Activated CD4-positive, alpha-beta T cell treated with anti-CD3 and anti-CD28 coated beads, Interleukin-2, amount 10 ng/mL, durations not matched to agents 24 days and 14 days (primary cell): ENCODE data around the gene SH3RF2. TPM values are rescaled to one million over a fixed set of nuclear protein-coding genes. Genes with fewer than 3 reads are reported as not detected.
"Not testable (repeated sequence)": the region's sequence is repeated elsewhere in the genome, so short reads cannot be mapped to it uniquely, and the experiment has no call there.

ENCODE experiments used
- DNase-seq: peaks from one replicate; pipeline ENCODE4 v3.0.0; 2022
- H3K27ac Mint-ChIP-seq: one replicate; pipeline ENCODE4 v1.8.0; 2022; ENCODE audit warnings: mild to moderate bottlenecking, mixed read lengths
- H3K27me3 Mint-ChIP-seq: one replicate; pipeline ENCODE4 v1.8.0; 2022; ENCODE audit warnings: mixed read lengths
- H3K36me3 Mint-ChIP-seq: one replicate; pipeline ENCODE4 v1.8.0; 2022; ENCODE audit warnings: low read depth, mild to moderate bottlenecking, mixed read lengths
- H3K4me1 Mint-ChIP-seq: one replicate; pipeline ENCODE4 v1.8.0; 2021; ENCODE audit warnings: mixed read lengths
- H3K4me3 Mint-ChIP-seq: one replicate; pipeline ENCODE4 v1.8.0; 2022; ENCODE audit warnings: mild to moderate bottlenecking, moderate library complexity, mixed read lengths
- H3K9me3 Mint-ChIP-seq: one replicate; pipeline ENCODE4 v1.8.0; 2021; ENCODE audit warnings: mixed read lengths
- intact Hi-C: fragments of 100-400 bp; cut with micrococcal nuclease; formaldehyde crosslinking; loops from one replicate; pipeline ENCODE4 v1.15.1; 2023
- total RNA-seq: library from RNA; stranded (reverse); gene quantifications from 2 replicates; pipeline ENCODE4 v1.2.3, GENCODE V29; 2022

The SH3RF2 gene
- total RNA-seq, 1 donor from 2014 or later, result 0.02 TPM

DNA sequence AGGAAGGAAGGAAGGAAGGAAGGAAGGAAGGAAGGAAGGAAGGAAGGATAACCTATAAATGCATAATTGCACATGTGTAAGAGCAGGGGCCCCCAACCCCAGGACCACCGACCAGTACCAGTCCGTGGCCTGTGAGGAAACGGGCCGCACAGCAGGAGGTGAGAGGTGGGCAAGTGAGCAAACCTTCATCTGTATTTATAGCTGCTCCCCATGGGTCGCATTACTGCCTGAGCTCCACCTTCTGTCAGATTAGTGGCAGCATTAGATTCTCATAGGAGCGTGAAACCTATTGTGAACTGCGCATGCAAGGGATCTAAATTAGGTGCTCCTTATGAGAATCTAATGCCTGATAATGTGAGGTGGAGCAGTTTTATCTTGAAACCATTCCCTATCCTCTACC, 66.1 kb downstream of the SH3RF2 start:
- intact Hi-C loops, result no loop called here
- no peaks in the 10 kb centered on the region for H3K9me3 Mint-ChIP-seq
- no peak overlapping the region for H3K27ac Mint-ChIP-seq
- no peak for DNase-seq
- no peaks in the 10 kb centered on the region for H3K36me3 Mint-ChIP-seq
- H3K4me3 Mint-ChIP-seq, result no peak overlapping the region
- no peaks in the 10 kb centered on the region for H3K4me1 Mint-ChIP-seq
- H3K27me3 Mint-ChIP-seq, result peaks cover 3% of the 10 kb centered on the region

DNA sequence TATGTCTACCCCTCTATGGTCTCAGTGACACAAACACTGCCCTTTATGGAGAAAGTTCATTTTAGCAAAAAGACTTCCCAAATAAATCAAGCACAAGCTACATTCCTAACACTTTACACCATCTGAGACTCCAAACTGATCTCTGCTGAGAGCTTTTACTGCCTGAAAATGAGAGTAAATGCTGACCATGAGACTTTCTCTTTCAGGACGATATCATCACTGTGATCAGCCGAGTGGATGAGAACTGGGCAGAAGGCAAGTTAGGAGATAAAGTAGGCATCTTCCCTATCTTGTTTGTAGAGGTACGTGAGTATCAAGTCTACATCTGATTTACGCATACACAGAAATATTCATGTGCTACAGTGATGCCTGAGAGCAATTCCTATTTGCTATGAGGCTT, 67.5 kb downstream of the SH3RF2 start:
- Mint-ChIP-seq H3K4me1 (no peaks in the 10 kb centered on the region), H3K27me3 (peaks cover 3% of the 10 kb centered on the region), H3K36me3 (no peaks in the 10 kb centered on the region), H3K27ac (no peak overlapping the region), H3K9me3 (no peaks in the 10 kb centered on the region), H3K4me3 (no peak overlapping the region)
- intact Hi-C loops, result no loop called here
- no peak for DNase-seq

DNA sequence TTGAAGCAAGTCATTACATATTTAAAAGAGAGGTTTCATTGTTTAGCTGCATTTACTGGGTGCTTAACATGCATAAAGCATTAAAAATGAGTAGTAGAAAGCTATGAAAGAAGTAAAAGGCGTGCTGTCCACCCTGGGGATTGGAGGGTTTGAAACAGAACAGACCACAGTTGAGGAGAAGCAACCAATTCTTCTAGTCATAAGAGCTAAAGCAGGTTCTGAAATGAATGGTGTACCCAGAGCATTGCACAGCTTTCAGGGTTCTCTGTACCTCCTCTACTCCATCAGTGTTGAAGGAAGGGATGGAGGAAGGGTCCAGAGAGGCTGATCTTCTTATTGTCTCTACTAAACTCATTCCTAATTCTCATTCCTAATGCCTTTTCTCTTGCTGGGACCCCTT, 68.9 kb downstream of the SH3RF2 start:
- intact Hi-C loops, result no loop called here
- H3K36me3 Mint-ChIP-seq, result no peaks in the 10 kb centered on the region
- DNase-seq, result no peak
- H3K27ac Mint-ChIP-seq, result no peak overlapping the region
- H3K27me3 Mint-ChIP-seq, result peaks cover 3% of the 10 kb centered on the region
- no peaks in the 10 kb centered on the region for H3K4me1 Mint-ChIP-seq
- no peak overlapping the region for H3K4me3 Mint-ChIP-seq
- H3K9me3 Mint-ChIP-seq, result no peaks in the 10 kb centered on the region

GRCh38 chr5:146005723-146006122, 69.3 kb downstream of the SH3RF2 start:
- Mint-ChIP-seq H3K27me3 (peaks cover 3% of the 10 kb centered on the region), H3K4me1 (no peaks in the 10 kb centered on the region), H3K36me3 (no peaks in the 10 kb centered on the region), H3K27ac (no peak overlapping the region), H3K4me3 (no peak overlapping the region), H3K9me3 (no peaks in the 10 kb centered on the region)
- intact Hi-C loops, result no loop called here
- DNase-seq, result no peak

DNA sequence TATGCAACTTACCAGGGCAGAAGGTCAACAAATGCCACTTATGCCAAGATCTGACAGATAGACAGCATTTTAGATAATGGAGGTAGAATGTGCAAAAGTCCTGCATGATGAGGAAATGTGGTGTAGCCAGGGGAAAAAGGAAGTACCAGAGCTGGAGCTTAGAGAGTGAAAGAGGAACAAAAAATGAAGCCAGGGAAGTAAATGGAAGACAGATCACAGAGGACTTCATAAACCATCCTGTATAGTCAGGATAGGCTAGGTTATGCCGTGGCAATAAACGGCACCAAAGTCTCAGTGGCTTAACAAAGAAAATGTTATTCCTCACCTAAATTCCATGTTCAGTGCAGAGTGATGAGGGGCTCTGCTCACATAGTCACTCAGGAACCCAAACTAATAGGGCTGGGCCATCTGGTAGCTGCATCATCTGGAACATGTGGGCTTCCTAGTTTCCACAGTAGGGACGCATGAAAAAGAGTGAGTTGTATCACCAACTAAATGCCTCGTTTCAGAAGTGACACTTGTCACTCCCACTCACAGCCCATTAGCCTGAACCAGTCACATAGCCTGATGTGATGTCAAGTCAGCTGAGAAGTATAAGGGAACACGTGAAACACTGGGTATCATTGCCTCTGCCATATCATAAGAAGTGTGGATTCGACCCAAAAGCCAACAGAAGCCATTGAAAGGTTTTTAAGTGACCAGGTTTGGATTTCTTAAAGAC, 70.3 kb downstream of the SH3RF2 start:
- peaks cover 3% of the 10 kb centered on the region for H3K27me3 Mint-ChIP-seq
- no peak overlapping the region for H3K27ac Mint-ChIP-seq
- no peaks in the 10 kb centered on the region for H3K9me3 Mint-ChIP-seq
- no peak overlapping the region for H3K4me3 Mint-ChIP-seq
- no peaks in the 10 kb centered on the region for H3K4me1 Mint-ChIP-seq
- intact Hi-C loops, result no loop called here
- H3K36me3 Mint-ChIP-seq, result no peaks in the 10 kb centered on the region
- DNase-seq, result no peak

DNA sequence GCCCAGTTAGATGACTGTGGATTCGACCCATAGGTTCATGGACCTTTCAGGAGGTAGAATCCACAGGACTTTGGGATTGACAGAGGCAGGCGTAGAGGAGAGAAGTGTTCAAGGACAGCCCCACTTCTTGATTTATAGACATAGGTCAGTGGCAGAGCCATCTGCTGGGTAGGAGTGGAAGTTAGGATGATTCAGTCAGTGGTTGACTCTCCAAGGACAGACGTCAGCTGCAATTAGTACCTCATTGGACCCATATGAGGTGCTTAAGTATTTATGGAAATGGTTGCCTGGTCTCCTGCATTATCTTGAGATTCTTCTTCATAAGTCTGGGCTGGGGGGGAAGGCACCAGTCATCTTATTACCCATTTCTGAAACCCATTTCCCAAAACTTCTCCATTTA, 70.9 kb downstream of the SH3RF2 start:
- no peak overlapping the region for H3K27ac Mint-ChIP-seq
- no peak for DNase-seq
- no peak overlapping the region for H3K4me3 Mint-ChIP-seq
- H3K4me1 Mint-ChIP-seq, result no peaks in the 10 kb centered on the region
- H3K27me3 Mint-ChIP-seq, result peaks cover 3% of the 10 kb centered on the region
- H3K36me3 Mint-ChIP-seq, result no peaks in the 10 kb centered on the region
- intact Hi-C loops, result no loop called here
- H3K9me3 Mint-ChIP-seq, result no peaks in the 10 kb centered on the region

GRCh38 chr5:146007989-146008388, 71.6 kb downstream of the SH3RF2 start:
- H3K27ac Mint-ChIP-seq, result no peak overlapping the region
- peaks cover 3% of the 10 kb centered on the region for H3K27me3 Mint-ChIP-seq
- H3K4me3 Mint-ChIP-seq, result no peak overlapping the region
- intact Hi-C loops, result no loop called here
- no peaks in the 10 kb centered on the region for H3K9me3 Mint-ChIP-seq
- H3K4me1 Mint-ChIP-seq, result no peaks in the 10 kb centered on the region
- DNase-seq, result no peak
- H3K36me3 Mint-ChIP-seq, result no peaks in the 10 kb centered on the region

GRCh38 chr5:146009020-146009419, 72.6 kb downstream of the SH3RF2 start:
- no peaks in the 10 kb centered on the region for H3K9me3 Mint-ChIP-seq
- no peaks in the 10 kb centered on the region for H3K36me3 Mint-ChIP-seq
- no peak for DNase-seq
- H3K27me3 Mint-ChIP-seq, result peaks cover 3% of the 10 kb centered on the region
- intact Hi-C loops, result no loop called here
- no peaks in the 10 kb centered on the region for H3K4me1 Mint-ChIP-seq
- no peak overlapping the region for H3K27ac Mint-ChIP-seq
- H3K4me3 Mint-ChIP-seq, result no peak overlapping the region

GRCh38 chr5:146010447-146010846, 74.1 kb downstream of the SH3RF2 start:
- H3K36me3 Mint-ChIP-seq, DNase-seq, H3K9me3 Mint-ChIP-seq, H3K4me1 Mint-ChIP-seq, H3K4me3 Mint-ChIP-seq, H3K27me3 Mint-ChIP-seq, intact Hi-C loops, H3K27ac Mint-ChIP-seq: not testable (repeated sequence)

DNA sequence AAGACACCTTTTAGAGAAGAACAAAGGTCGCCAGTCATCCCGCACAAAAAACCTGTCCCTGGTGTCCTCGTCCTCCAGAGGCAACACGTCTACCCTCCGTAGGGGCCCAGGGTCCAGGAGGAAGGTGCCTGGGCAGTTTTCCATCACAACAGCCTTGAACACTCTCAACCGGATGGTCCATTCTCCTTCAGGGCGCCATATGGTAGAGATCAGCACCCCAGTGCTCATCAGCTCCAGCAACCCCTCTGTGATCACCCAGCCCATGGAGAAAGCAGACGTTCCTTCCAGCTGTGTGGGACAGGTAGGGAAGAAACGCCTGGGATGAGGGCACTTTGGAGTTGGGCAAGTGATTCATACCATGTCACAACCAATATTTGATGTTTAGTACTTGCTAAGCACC, 77.4 kb downstream of the SH3RF2 start:
- no peak for DNase-seq
- no peak overlapping the region for H3K4me3 Mint-ChIP-seq
- peaks cover 1% of the 10 kb centered on the region for H3K27me3 Mint-ChIP-seq
- intact Hi-C loops, result no loop called here
- H3K36me3 Mint-ChIP-seq, result no peaks in the 10 kb centered on the region
- peaks cover 3% of the 10 kb centered on the region for H3K9me3 Mint-ChIP-seq
- peaks cover 9% of the 10 kb centered on the region for H3K4me1 Mint-ChIP-seq
- H3K27ac Mint-ChIP-seq, result no peak overlapping the region

GRCh38 chr5:146015001-146015400, 78.6 kb downstream of the SH3RF2 start:
- no peaks in the 10 kb centered on the region for H3K36me3 Mint-ChIP-seq
- no peak overlapping the region for H3K4me3 Mint-ChIP-seq
- H3K4me1 Mint-ChIP-seq, result peaks cover 9% of the 10 kb centered on the region
- no peak overlapping the region for H3K27ac Mint-ChIP-seq
- intact Hi-C loops, result no loop called here
- peaks cover 3% of the 10 kb centered on the region for H3K9me3 Mint-ChIP-seq
- H3K27me3 Mint-ChIP-seq, result peaks cover 1% of the 10 kb centered on the region
- no peak for DNase-seq

- Mint-ChIP-seq H3K27me3 (peaks cover 1% of the 10 kb centered on the region), H3K4me1 (peaks cover 9% of the 10 kb centered on the region), H3K36me3 (no peaks in the 10 kb centered on the region), H3K9me3 (peaks cover 3% of the 10 kb centered on the region), H3K27ac (no peak overlapping the region), H3K4me3 (no peak overlapping the region)
- no peak for DNase-seq
- intact Hi-C loops, result no loop called here
Measured at GRCh38 chr5:146016764-146017484, 80.5 kb downstream of the SH3RF2 start.

DNA sequence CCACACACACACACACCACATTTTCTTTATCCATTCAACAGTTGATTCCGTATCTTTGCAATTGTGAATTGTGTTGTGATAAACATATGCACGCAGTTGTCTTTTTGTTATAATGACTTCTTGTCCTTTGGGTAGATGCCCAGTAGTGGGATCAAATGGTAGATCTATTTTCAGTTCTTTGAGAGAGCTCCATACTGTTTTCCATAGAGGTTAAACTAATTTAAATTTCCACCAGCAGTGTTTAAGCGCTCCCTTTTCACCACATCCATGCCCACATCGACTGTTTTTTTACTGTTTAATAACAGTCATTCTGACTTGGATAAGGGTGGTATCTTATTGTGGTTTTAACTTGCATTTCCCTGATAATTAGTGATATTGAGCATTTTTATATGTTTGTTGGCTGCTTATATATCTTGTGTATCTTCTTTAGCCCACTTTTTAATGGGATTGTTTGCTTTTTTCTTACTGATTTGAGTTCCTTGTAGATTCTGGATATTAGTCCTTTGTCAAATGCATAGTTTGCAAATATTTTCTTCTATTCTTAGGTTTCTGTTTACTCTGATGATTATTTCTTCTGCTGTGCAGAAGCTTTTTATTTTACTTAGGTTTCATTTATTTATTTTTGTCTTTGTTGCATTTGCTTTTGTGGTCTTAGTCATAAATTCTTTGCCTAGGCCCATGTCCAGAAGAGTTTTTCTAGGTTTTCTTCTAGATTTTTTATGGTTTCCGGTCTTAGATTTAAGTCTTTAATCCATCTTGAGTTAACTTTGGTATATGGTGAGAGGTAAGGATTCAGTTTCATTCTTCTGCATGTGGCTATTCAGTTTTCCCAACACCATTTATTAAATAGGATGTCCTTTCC, 82.4 kb downstream of the SH3RF2 start:
- Mint-ChIP-seq H3K9me3 (peaks cover 3% of the 10 kb centered on the region), H3K36me3 (no peaks in the 10 kb centered on the region), H3K4me3 (no peak overlapping the region), H3K27me3 (peaks cover 3% of the 10 kb centered on the region), H3K4me1 (peaks cover 9% of the 10 kb centered on the region), H3K27ac (no peak overlapping the region)
- intact Hi-C loops, result no loop called here
- DNase-seq, result no peak

DNA sequence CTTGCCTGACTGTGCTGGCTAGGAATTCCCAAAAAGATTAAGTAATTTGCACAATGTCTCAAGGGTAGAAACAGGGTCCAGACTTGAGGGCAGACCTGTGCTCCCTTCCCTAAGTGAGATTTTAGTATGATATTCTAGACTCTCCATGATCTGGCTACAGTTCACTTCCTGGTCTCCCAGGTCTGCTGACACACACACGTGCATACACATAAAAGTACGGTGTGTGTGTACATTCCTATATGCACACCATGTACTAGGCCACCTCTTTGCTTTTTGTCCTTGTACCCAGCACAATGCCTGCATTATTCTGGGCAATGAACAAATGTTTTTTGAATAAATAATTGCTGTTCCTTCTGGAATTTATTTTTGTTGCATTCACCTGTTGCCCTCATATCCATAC, 83.7 kb downstream of the SH3RF2 start:
- intact Hi-C loops, result no loop called here
- H3K27me3 Mint-ChIP-seq, result peaks cover 6% of the 10 kb centered on the region
- H3K27ac Mint-ChIP-seq, result no peak overlapping the region
- peaks cover 9% of the 10 kb centered on the region for H3K4me1 Mint-ChIP-seq
- H3K36me3 Mint-ChIP-seq, result no peaks in the 10 kb centered on the region
- peaks cover 3% of the 10 kb centered on the region for H3K9me3 Mint-ChIP-seq
- no peak overlapping the region for H3K4me3 Mint-ChIP-seq
- no peak for DNase-seq
